Neuronal stem cell (in vitro differentiated cells): Measurements from ENCODE around the gene CFAP251.
A peak's percentile ranks its signal among the peaks of the same experiment; 100 is the strongest.

Experiments
- DNase-seq: peaks from one replicate; pipeline ENCODE4 v3.0.0-alpha.2; 2013; ENCODE audit warnings: low spot score
- H2AFZ ChIP-seq: one replicate; pipeline ENCODE4 v1.6.1; 2013; ENCODE audit warnings: mild to moderate bottlenecking, low read length, inconsistent platforms
- H2AK5ac ChIP-seq: 2 replicates; pipeline ENCODE4 v1.6.1; 2013; ENCODE audit warnings: low read depth, mild to moderate bottlenecking, inconsistent platforms, low read length, moderate library complexity, mixed read lengths
- H2BK120ac ChIP-seq: 2 replicates; pipeline ENCODE4 v1.6.1; 2013; ENCODE audit warnings: low read depth, mild to moderate bottlenecking, inconsistent platforms, low read length, moderate library complexity, mixed read lengths
- H2BK12ac ChIP-seq: one replicate; pipeline ENCODE4 v1.6.1; 2013; ENCODE audit warnings: low read length, inconsistent platforms
- H2BK15ac ChIP-seq: 2 replicates; pipeline ENCODE4 v1.6.1; 2013; ENCODE audit warnings: mild to moderate bottlenecking, low read length, inconsistent platforms, mixed read lengths
- H2BK5ac ChIP-seq: one replicate; pipeline ENCODE4 v1.6.1; 2013; ENCODE audit warnings: inconsistent platforms, mild to moderate bottlenecking, low read length, moderate library complexity
- H3K14ac ChIP-seq: one replicate; pipeline ENCODE4 v1.6.1; 2013; ENCODE audit warnings: low read length, inconsistent platforms
- H3K18ac ChIP-seq: 2 replicates; pipeline ENCODE4 v1.6.1; 2013; ENCODE audit warnings: low read length, inconsistent platforms
- H3K23ac ChIP-seq: 2 replicates; pipeline ENCODE4 v1.6.1; 2013; ENCODE audit warnings: low read depth, mild to moderate bottlenecking, mixed read lengths, low read length, inconsistent platforms; ENCODE audit not compliant: poor library complexity
- H3K27ac ChIP-seq: replicated peaks from 3 replicates; pipeline ENCODE4 v1.5.1; 2013; ENCODE audit warnings: low read length, inconsistent platforms
- H3K27me3 ChIP-seq, 3 experiments: 2 replicates each; pipeline ENCODE4 v1.6.1; 2013; ENCODE audit warnings: low read length in 3 of 3, mild to moderate bottlenecking in 2 of 3, inconsistent platforms in 1 of 3, low read depth in 1 of 3, mixed read lengths in 1 of 3, moderate library complexity in 1 of 3; ENCODE audit not compliant: control insufficient read depth in 3 of 3, insufficient read depth in 3 of 3
- H3K36me3 ChIP-seq, 2 donors: replicated peaks in 1 of 2; 2 replicates each; pipeline ENCODE4 v1.6.1; 2013; ENCODE audit warnings: low read length in 2 of 2; ENCODE audit not compliant: control insufficient read depth in 2 of 2, insufficient read depth in 2 of 2
- H3K4ac ChIP-seq: 2 replicates; pipeline ENCODE4 v1.6.1; 2013; ENCODE audit warnings: inconsistent platforms, mild to moderate bottlenecking, low read length, moderate library complexity
- H3K4me1 ChIP-seq, 2 donors: 1 replicate in 1 of 2; 2 replicates in 1 of 2; pipeline ENCODE4 v1.6.1; 2013; ENCODE audit warnings: low read length in 2 of 2, low read depth in 1 of 2; ENCODE audit not compliant: control insufficient read depth in 2 of 2, insufficient read depth in 1 of 2
- H3K4me2 ChIP-seq: one replicate; pipeline ENCODE4 v1.6.1; 2013; ENCODE audit warnings: mild to moderate bottlenecking, low read length, inconsistent platforms; ENCODE audit not compliant: insufficient read depth, poor library complexity, severe bottlenecking
- H3K4me3 ChIP-seq, 2 donors: 2 replicates each; pipeline ENCODE4 v1.5.1; 2013; ENCODE audit warnings: low read length in 2 of 2, mild to moderate bottlenecking in 2 of 2, inconsistent platforms in 1 of 2, moderate library complexity in 1 of 2
- H3K79me1 ChIP-seq: one replicate; pipeline ENCODE4 v1.6.1; 2013; ENCODE audit warnings: low read depth, mild to moderate bottlenecking, inconsistent platforms, low read length, moderate library complexity
- H3K9ac ChIP-seq: one replicate; pipeline ENCODE4 v1.6.1; 2013; ENCODE audit warnings: mild to moderate bottlenecking, low read depth, low read length, inconsistent platforms; ENCODE audit not compliant: poor library complexity
- H3K9me3 ChIP-seq, 2 donors: replicated peaks in 1 of 2; 2 replicates each; pipeline versions ENCODE3 to v1.6.1; 2013; ENCODE audit warnings: low read length in 2 of 2, mild to moderate bottlenecking in 2 of 2, inconsistent platforms in 1 of 2, low read depth in 1 of 2, mixed read lengths in 1 of 2, moderate library complexity in 1 of 2; ENCODE audit not compliant: control insufficient read depth in 2 of 2, insufficient read depth in 1 of 2
- H4K8ac ChIP-seq: one replicate; pipeline ENCODE4 v1.6.1; 2013; ENCODE audit warnings: low read depth, mild to moderate bottlenecking, inconsistent platforms, low read length, moderate library complexity
- H4K91ac ChIP-seq: one replicate; pipeline ENCODE4 v1.6.1; 2013; ENCODE audit warnings: low read length, low read depth, mild to moderate bottlenecking, inconsistent platforms; ENCODE audit not compliant: poor library complexity
- WGBS, 2 donors: extraction: QIAGEN DNeasy Blood & Tissue Kit; methylation state at CpG; one replicate each; pipeline ENCODE4 v1.1.7; 2013; ENCODE audit warnings: missing lambda C conversion rate in 2 of 2, mixed read lengths in 1 of 2; ENCODE audit not compliant: insufficient read length in 2 of 2, insufficient replicate concordance in 1 of 2; ENCODE audit errors: extremely low coverage in 2 of 2; 5-methylcytosine and 5-hydroxymethylcytosine counted together

Gene CFAP251

GRCh38 chr12:122032580-122032979 lies 114.2 kb downstream of the CFAP251 start:
- H3K27me3 ChIP-seq: no peaks in the 10 kb centered on the region
- H3K4me2 ChIP-seq: no peak overlapping the region
- no peak overlapping the region for H2AK5ac ChIP-seq
- peaks cover 21 to 65% of the 10 kb centered on the region in 2 donors for H3K36me3 ChIP-seq
- no peak overlapping the region for H4K8ac ChIP-seq
- H3K4me1 ChIP-seq: peaks cover 3 to 11% of the 10 kb centered on the region in 2 donors
- no peak overlapping the region for H2BK5ac ChIP-seq
- H3K79me1 ChIP-seq: peaks cover 21% of the 10 kb centered on the region
- no peak overlapping the region for H3K4ac ChIP-seq
- H2AFZ ChIP-seq: no peak overlapping the region
- H2BK15ac ChIP-seq: no peak overlapping the region
- H3K4me3 ChIP-seq: no peak overlapping the region
- no peak overlapping the region for H2BK12ac ChIP-seq
- no peak overlapping the region for H4K91ac ChIP-seq
- no peak for DNase-seq
- peaks cover 0 to 2% of the 10 kb centered on the region in 2 donors for H3K9me3 ChIP-seq
- peak overlapping the region; percentile 82 for H3K9ac ChIP-seq
- H3K18ac ChIP-seq: no peak overlapping the region
- H3K27ac ChIP-seq: no peak overlapping the region
- H2BK120ac ChIP-seq: no peak overlapping the region
- H3K23ac ChIP-seq: no peak overlapping the region
- no peak overlapping the region for H3K14ac ChIP-seq
- WGBS, 2 donors: no CpG with 5 or more reads among the region's 11 CpGs

GRCh38 chr12:122035292-122035691 lies 116.9 kb downstream of the CFAP251 start:
- no peak overlapping the region for H3K9ac ChIP-seq
- H3K36me3 ChIP-seq: peaks cover 26 to 83% of the 10 kb centered on the region in 2 donors
- no peak overlapping the region for H3K23ac ChIP-seq
- no peak overlapping the region for H2AFZ ChIP-seq
- no peak overlapping the region for H3K14ac ChIP-seq
- H2BK120ac ChIP-seq: no peak overlapping the region
- H3K4me3 ChIP-seq: no peak overlapping the region
- H3K4ac ChIP-seq: no peak overlapping the region
- peaks cover 10% of the 10 kb centered on the region for H3K79me1 ChIP-seq
- WGBS, 2 donors: no CpG with 5 or more reads among the region's 8 CpGs
- H3K27ac ChIP-seq: no peak overlapping the region
- H3K4me2 ChIP-seq: no peak overlapping the region
- H4K8ac ChIP-seq: no peak overlapping the region
- no peaks in the 10 kb centered on the region for H3K27me3 ChIP-seq
- H2BK5ac ChIP-seq: no peak overlapping the region
- H4K91ac ChIP-seq: no peak overlapping the region
- no peak overlapping the region for H2BK12ac ChIP-seq
- peaks cover 0 to 2% of the 10 kb centered on the region in 2 donors for H3K4me1 ChIP-seq
- H3K9me3 ChIP-seq: peaks cover 0 to 2% of the 10 kb centered on the region in 2 donors
- DNase-seq: no peak
- H2AK5ac ChIP-seq: no peak overlapping the region
- H3K18ac ChIP-seq: no peak overlapping the region
- no peak overlapping the region for H2BK15ac ChIP-seq

- DNase-seq: no peak
- no peak overlapping the region for H3K18ac ChIP-seq
- no peak overlapping the region for H4K8ac ChIP-seq
- no peak overlapping the region for H3K4ac ChIP-seq
- peaks cover 10% of the 10 kb centered on the region for H3K79me1 ChIP-seq
- H3K4me3 ChIP-seq: no peak overlapping the region
- H2BK120ac ChIP-seq: no peak overlapping the region
- no peak overlapping the region for H2BK5ac ChIP-seq
- H2AFZ ChIP-seq: no peak overlapping the region
- H3K9ac ChIP-seq: no peak overlapping the region
- H3K27me3 ChIP-seq: no peaks in the 10 kb centered on the region
- H3K36me3 ChIP-seq: peaks cover 32 to 86% of the 10 kb centered on the region in 2 donors
- H3K27ac ChIP-seq: no peak overlapping the region
- WGBS, 2 donors: no CpG with 5 or more reads among the region's 6 CpGs
- H3K4me2 ChIP-seq: no peak overlapping the region
- H3K14ac ChIP-seq: no peak overlapping the region
- H2AK5ac ChIP-seq: no peak overlapping the region
- H3K9me3 ChIP-seq: peaks cover 0 to 2% of the 10 kb centered on the region in 2 donors
- H4K91ac ChIP-seq: no peak overlapping the region
- H3K4me1 ChIP-seq: peaks cover 0 to 2% of the 10 kb centered on the region in 2 donors
- no peak overlapping the region for H2BK12ac ChIP-seq
- no peak overlapping the region for H2BK15ac ChIP-seq
- no peak overlapping the region for H3K23ac ChIP-seq
Observed at GRCh38 chr12:122036153-122036552, 117.8 kb downstream of the CFAP251 start.

- no peak overlapping the region for H3K27ac ChIP-seq
- H3K79me1 ChIP-seq: peaks cover 12% of the 10 kb centered on the region
- H2AK5ac ChIP-seq: no peak overlapping the region
- no peak overlapping the region for H4K91ac ChIP-seq
- no peak overlapping the region for H2BK15ac ChIP-seq
- no peak overlapping the region for H3K4ac ChIP-seq
- no peak overlapping the region for H3K4me2 ChIP-seq
- no peaks in the 10 kb centered on the region for H3K4me1 ChIP-seq
- H3K9me3 ChIP-seq: peaks cover 0 to 11% of the 10 kb centered on the region in 2 donors
- no CpG with 5 or more reads among the region's 21 CpGs for WGBS, 2 donors
- peaks cover 48 to 97% of the 10 kb centered on the region in 2 donors for H3K36me3 ChIP-seq
- H3K14ac ChIP-seq: no peak overlapping the region
- no peaks in the 10 kb centered on the region for H3K27me3 ChIP-seq
- H3K23ac ChIP-seq: no peak overlapping the region
- no peak overlapping the region for H2BK5ac ChIP-seq
- H2AFZ ChIP-seq: no peak overlapping the region
- H2BK12ac ChIP-seq: no peak overlapping the region
- H3K9ac ChIP-seq: no peak overlapping the region
- H4K8ac ChIP-seq: no peak overlapping the region
- no peak overlapping the region for H2BK120ac ChIP-seq
- no peak for DNase-seq
- H3K18ac ChIP-seq: peak overlapping the region; percentile 11
- H3K4me3 ChIP-seq: no peak overlapping the region
Observed at GRCh38 chr12:122040579-122041386, 122.4 kb downstream of the CFAP251 start.
